ENCODE results near the gene ALCAM. TPM values are rescaled to one million over a fixed set of nuclear protein-coding genes. Genes with fewer than 3 reads are reported as not detected.
A peak's percentile ranks its signal among the peaks of the same experiment; 100 is the strongest.

ALCAM gene
- polyA plus RNA-seq, 3 donors, result 7.1 to 8.0 (median 7.9) TPM

DNA sequence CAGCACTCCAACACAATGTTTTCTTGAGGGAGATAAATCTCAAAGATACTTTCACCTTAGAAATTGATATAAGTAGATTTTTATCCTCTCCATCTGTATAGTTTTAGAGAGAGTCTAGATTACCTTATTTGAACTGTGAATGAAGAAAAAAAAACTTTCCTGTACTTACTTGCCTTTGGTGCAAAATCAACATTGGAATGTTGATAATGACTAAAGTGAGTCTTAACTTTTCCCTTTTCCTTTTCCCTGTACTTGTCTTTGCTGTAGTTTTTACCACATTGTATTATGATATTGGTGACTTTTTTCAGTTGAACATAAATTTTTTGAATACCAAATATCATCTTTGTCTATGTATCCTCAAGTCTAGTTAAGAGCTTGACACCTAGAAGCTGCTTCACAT lies 6.7 kb downstream of the ALCAM start:
- no peaks in the 10 kb centered on the region for H3K27me3 Mint-ChIP-seq (ENCODE audit: low read depth in 3 of 3)
- Histone ChIP-seq H3K27me3 (ENCODE audit: control insufficient read depth in 2 of 2, insufficient read depth in 2 of 2, low read length in 2 of 2) (no peaks in the 10 kb centered on the region), H3K9ac (ENCODE audit: insufficient read depth, low read length, poor library complexity, severe bottlenecking) (no peak overlapping the region), H3K27ac (ENCODE audit: low read depth in 1 of 2, low read length in 2 of 2) (no peak overlapping the region), H3K4me3 (replicated peaks in 1 of 3; ENCODE audit: low read depth in 2 of 3, low read length in 3 of 3) (no peak overlapping the region), H3K4me1 (ENCODE audit: control insufficient read depth in 1 of 2, insufficient read depth in 2 of 2, low read length in 2 of 2) (peaks cover 3% of the 10 kb centered on the region in 2 donors), H3K4me2 (replicated peaks; ENCODE audit: extremely low read depth, low read length, poor library complexity, severe bottlenecking) (no peak overlapping the region), H2AFZ (ENCODE audit: insufficient read depth, low read depth, low read length, poor library complexity, severe bottlenecking) (no peak overlapping the region), H3K36me3 (replicated peaks in 1 of 2; ENCODE audit: control insufficient read depth in 1 of 2, insufficient read depth in 2 of 2, low read length in 2 of 2) (no peaks in the 10 kb centered on the region), H3K79me2 (ENCODE audit: insufficient read depth, low read length) (peaks cover 77% of the 10 kb centered on the region), H3K9me3 (replicated peaks in 1 of 2; ENCODE audit: control insufficient read depth in 1 of 2, insufficient read depth in 1 of 2, low read length in 2 of 2) (no peaks in the 10 kb centered on the region), H4K20me1 (ENCODE audit: insufficient read depth, low read length) (no peaks in the 10 kb centered on the region)
- TF ChIP-seq, protein P1, sequence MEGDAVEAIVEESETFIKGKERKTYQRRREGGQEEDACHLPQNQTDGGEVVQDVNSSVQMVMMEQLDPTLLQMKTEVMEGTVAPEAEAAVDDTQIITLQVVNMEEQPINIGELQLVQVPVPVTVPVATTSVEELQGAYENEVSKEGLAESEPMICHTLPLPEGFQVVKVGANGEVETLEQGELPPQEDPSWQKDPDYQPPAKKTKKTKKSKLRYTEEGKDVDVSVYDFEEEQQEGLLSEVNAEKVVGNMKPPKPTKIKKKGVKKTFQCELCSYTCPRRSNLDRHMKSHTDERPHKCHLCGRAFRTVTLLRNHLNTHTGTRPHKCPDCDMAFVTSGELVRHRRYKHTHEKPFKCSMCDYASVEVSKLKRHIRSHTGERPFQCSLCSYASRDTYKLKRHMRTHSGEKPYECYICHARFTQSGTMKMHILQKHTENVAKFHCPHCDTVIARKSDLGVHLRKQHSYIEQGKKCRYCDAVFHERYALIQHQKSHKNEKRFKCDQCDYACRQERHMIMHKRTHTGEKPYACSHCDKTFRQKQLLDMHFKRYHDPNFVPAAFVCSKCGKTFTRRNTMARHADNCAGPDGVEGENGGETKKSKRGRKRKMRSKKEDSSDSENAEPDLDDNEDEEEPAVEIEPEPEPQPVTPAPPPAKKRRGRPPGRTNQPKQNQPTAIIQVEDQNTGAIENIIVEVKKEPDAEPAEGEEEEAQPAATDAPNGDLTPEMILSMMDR (IDR thresholded peaks at IDR 0.05), result no peak
- H3K9me3 Mint-ChIP-seq, result no peaks in the 10 kb centered on the region
- no peak overlapping the region for H3K27ac Mint-ChIP-seq
- H3K36me3 Mint-ChIP-seq, result no peaks in the 10 kb centered on the region
- H3K4me3 Mint-ChIP-seq, result no peak overlapping the region
- intact Hi-C loops (cut with micrococcal nuclease), result no loop called here
- H3K4me1 Mint-ChIP-seq, result peaks cover 19% of the 10 kb centered on the region
- no peak for DNase-seq

DNA sequence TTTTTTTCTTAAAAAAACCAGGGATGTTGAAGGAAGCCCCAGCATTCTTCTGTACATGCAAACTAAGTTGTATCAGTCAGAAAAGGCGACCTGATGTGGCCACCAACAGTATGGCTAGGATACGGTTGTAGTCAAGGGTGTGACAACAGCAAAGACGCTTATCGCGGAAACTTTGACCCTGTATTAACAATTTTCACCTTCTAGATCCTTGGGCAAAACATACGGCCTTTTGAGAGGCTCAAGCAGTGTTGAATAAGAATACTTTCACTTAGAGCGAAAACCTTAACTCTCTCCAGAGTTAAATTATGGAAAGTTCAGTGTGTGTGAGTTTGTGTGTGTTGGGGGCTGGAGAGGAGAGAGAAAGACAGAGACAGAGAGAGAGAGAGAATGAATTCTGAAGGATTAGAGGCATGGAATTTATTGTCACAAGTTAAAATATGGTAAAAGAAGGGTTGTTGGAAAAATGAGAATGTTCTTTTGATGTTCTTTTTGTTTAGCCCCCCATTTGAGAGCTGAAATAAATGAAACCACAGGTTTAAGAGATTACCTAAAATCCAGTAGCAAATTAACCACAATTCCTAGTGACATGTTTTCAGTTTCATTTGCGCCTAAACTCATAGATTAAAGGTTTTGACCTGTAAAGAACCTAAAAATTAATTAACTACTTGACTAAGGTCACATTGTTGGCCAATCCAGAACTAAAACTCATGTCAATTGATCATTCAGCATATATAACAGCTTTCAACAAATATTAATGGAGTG lies 9.2 kb downstream of the ALCAM start:
- no peak overlapping the region for H3K4me3 ChIP-seq (replicated peaks in 1 of 3; ENCODE audit: low read depth in 2 of 3, low read length in 3 of 3)
- no peaks in the 10 kb centered on the region for H3K4me1 ChIP-seq (ENCODE audit: control insufficient read depth in 1 of 2, insufficient read depth in 2 of 2, low read length in 2 of 2)
- H3K9me3 ChIP-seq (replicated peaks in 1 of 2; ENCODE audit: control insufficient read depth in 1 of 2, insufficient read depth in 1 of 2, low read length in 2 of 2), result no peaks in the 10 kb centered on the region
- TF ChIP-seq, protein P1 (IDR thresholded peaks at IDR 0.05), result no peak
- no peak overlapping the region for H3K9ac ChIP-seq (ENCODE audit: insufficient read depth, low read length, poor library complexity, severe bottlenecking)
- H3K9me3 Mint-ChIP-seq, result no peaks in the 10 kb centered on the region
- no peaks in the 10 kb centered on the region for H3K27me3 Mint-ChIP-seq (ENCODE audit: low read depth in 3 of 3)
- H3K36me3 Mint-ChIP-seq, result no peaks in the 10 kb centered on the region
- no peaks in the 10 kb centered on the region for H3K27me3 ChIP-seq (ENCODE audit: control insufficient read depth in 2 of 2, insufficient read depth in 2 of 2, low read length in 2 of 2)
- H3K27ac Mint-ChIP-seq, result peak overlapping the region in 1 of 7 donors; percentile 2
- H4K20me1 ChIP-seq (ENCODE audit: insufficient read depth, low read length), result no peaks in the 10 kb centered on the region
- no peak overlapping the region for H3K4me3 Mint-ChIP-seq
- no peak overlapping the region for H2AFZ ChIP-seq (ENCODE audit: insufficient read depth, low read depth, low read length, poor library complexity, severe bottlenecking)
- H3K4me2 ChIP-seq (replicated peaks; ENCODE audit: extremely low read depth, low read length, poor library complexity, severe bottlenecking), result no peak overlapping the region
- WGBS (ENCODE audit: insufficient coverage), result 100% methylated on average over 1 of the region's 8 CpGs
- intact Hi-C loops (cut with micrococcal nuclease), result no loop called here
- no peaks in the 10 kb centered on the region for H3K36me3 ChIP-seq (replicated peaks in 1 of 2; ENCODE audit: control insufficient read depth in 1 of 2, insufficient read depth in 2 of 2, low read length in 2 of 2)
- DNase-seq, result no peak
- peaks cover 74% of the 10 kb centered on the region for H3K79me2 ChIP-seq (ENCODE audit: insufficient read depth, low read length)
- peaks cover 9% of the 10 kb centered on the region for H3K4me1 Mint-ChIP-seq
- no peak overlapping the region for H3K27ac ChIP-seq (ENCODE audit: low read depth in 1 of 2, low read length in 2 of 2)

All from CD14-positive monocyte (primary cell).